ENCODE data around the gene RPS3. TPM values are rescaled to one million over a fixed set of nuclear protein-coding genes. Genes with fewer than 3 reads are reported as not detected.

The RPS3 gene
- polyA plus RNA-seq, 1 donor (not counting 4 experiments of a cell fraction or from before 2014, with no cell fraction given): 3,843 TPM

- TF ChIP-seq, protein P1, sequence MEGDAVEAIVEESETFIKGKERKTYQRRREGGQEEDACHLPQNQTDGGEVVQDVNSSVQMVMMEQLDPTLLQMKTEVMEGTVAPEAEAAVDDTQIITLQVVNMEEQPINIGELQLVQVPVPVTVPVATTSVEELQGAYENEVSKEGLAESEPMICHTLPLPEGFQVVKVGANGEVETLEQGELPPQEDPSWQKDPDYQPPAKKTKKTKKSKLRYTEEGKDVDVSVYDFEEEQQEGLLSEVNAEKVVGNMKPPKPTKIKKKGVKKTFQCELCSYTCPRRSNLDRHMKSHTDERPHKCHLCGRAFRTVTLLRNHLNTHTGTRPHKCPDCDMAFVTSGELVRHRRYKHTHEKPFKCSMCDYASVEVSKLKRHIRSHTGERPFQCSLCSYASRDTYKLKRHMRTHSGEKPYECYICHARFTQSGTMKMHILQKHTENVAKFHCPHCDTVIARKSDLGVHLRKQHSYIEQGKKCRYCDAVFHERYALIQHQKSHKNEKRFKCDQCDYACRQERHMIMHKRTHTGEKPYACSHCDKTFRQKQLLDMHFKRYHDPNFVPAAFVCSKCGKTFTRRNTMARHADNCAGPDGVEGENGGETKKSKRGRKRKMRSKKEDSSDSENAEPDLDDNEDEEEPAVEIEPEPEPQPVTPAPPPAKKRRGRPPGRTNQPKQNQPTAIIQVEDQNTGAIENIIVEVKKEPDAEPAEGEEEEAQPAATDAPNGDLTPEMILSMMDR (optimal IDR thresholded peaks at IDR 0.05 in 1 of 3, IDR thresholded peaks at IDR 0.05 in 1 of 3, conservative IDR thresholded peaks at IDR 0.05 in 1 of 3; ENCODE audit: extremely low read depth in 1 of 3, insufficient read depth in 2 of 3, low read length in 3 of 3): peak; percentile 69 to 83 (median 79)
- TF ChIP-seq EZH2 (IDR thresholded peaks at IDR 0.05; ENCODE audit: low read length): no peak
- Histone ChIP-seq H3K27me3 (ENCODE audit: control insufficient read depth, extremely low read depth, insufficient read depth, low read length) (peaks cover 4% of the 10 kb centered on the region), H3K9ac (ENCODE audit: control insufficient read depth, extremely low read depth, insufficient read depth, low read length) (no peak overlapping the region), H3K36me3 (ENCODE audit: control insufficient read depth in 2 of 2, extremely low read depth in 1 of 2, insufficient read depth in 2 of 2, low read length in 2 of 2) (no peaks in the 10 kb centered on the region), H3K79me2 (ENCODE audit: control insufficient read depth, insufficient read depth, low read length) (no peaks in the 10 kb centered on the region), H3K4me1 (ENCODE audit: control insufficient read depth, extremely low read depth, insufficient read depth, low read length) (peaks cover 7% of the 10 kb centered on the region), H3K9me3 (ENCODE audit: control insufficient read depth, low read depth, low read length) (no peaks in the 10 kb centered on the region), H2AFZ (ENCODE audit: control insufficient read depth, low read length) (no peak overlapping the region), H3K4me3 (ENCODE audit: control insufficient read depth in 2 of 3, extremely low read depth in 1 of 3, insufficient read depth in 2 of 3, low read depth in 1 of 3, low read length in 3 of 3) (no peak overlapping the region), H3K9me1 (ENCODE audit: control insufficient read depth, extremely low read depth, insufficient read depth, low read length) (no peaks in the 10 kb centered on the region), H3K4me2 (ENCODE audit: control insufficient read depth, extremely low read depth, insufficient read depth, low read depth, low read length) (no peak overlapping the region), H3K27ac (ENCODE audit: control insufficient read depth, insufficient read depth, low read length) (no peak overlapping the region), H4K20me1 (ENCODE audit: control insufficient read depth, extremely low read depth, insufficient read depth, low read length) (no peaks in the 10 kb centered on the region)
- no peak for DNase-seq (ENCODE audit: low read depth, low spot score)
- FAIRE-seq: peak; percentile 51
- dilution Hi-C loops (cut with MboI; ENCODE audit: extremely low pct_ligation_motif_present, low sequenced_read_pairs): no loop called here
Observed at GRCh38 chr11:75388386-75389275, 10.7 kb upstream of the RPS3 start.

DNA sequence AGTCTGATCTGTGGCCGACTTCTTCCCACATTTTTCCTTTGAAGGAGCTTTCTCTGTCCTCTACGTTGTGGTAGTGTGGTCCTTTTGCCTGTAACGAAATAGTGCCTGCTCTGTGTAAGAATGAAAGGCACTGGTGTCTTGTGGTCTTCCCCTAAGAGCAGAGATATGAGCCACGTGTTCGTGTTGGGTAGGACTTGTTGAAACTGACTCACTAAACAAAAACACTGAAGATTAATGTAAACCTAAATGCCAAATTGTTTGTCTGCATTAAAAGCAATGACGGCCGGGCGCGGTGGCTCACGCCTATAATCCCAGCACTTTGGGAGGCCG, 10.1 kb upstream of the RPS3 start:
- H3K27ac ChIP-seq (ENCODE audit: control insufficient read depth, insufficient read depth, low read length): no peak overlapping the region
- no peaks in the 10 kb centered on the region for H3K36me3 ChIP-seq (ENCODE audit: control insufficient read depth in 2 of 2, extremely low read depth in 1 of 2, insufficient read depth in 2 of 2, low read length in 2 of 2)
- H3K27me3 ChIP-seq (ENCODE audit: control insufficient read depth, extremely low read depth, insufficient read depth, low read length): peaks cover 4% of the 10 kb centered on the region
- DNase-seq (ENCODE audit: low read depth, low spot score) (no peak), FAIRE-seq (no peak)
- peaks cover 7% of the 10 kb centered on the region for H3K4me1 ChIP-seq (ENCODE audit: control insufficient read depth, extremely low read depth, insufficient read depth, low read length)
- H2AFZ ChIP-seq (ENCODE audit: control insufficient read depth, low read length): no peak overlapping the region
- dilution Hi-C loops (cut with MboI; ENCODE audit: extremely low pct_ligation_motif_present, low sequenced_read_pairs): no loop called here
- H3K9me1 ChIP-seq (ENCODE audit: control insufficient read depth, extremely low read depth, insufficient read depth, low read length): no peaks in the 10 kb centered on the region
- no peaks in the 10 kb centered on the region for H4K20me1 ChIP-seq (ENCODE audit: control insufficient read depth, extremely low read depth, insufficient read depth, low read length)
- H3K4me2 ChIP-seq (ENCODE audit: control insufficient read depth, extremely low read depth, insufficient read depth, low read depth, low read length): no peak overlapping the region
- no peaks in the 10 kb centered on the region for H3K79me2 ChIP-seq (ENCODE audit: control insufficient read depth, insufficient read depth, low read length)
- H3K4me3 ChIP-seq (ENCODE audit: control insufficient read depth in 2 of 3, extremely low read depth in 1 of 3, insufficient read depth in 2 of 3, low read depth in 1 of 3, low read length in 3 of 3): no peak overlapping the region
- no peak overlapping the region for H3K9ac ChIP-seq (ENCODE audit: control insufficient read depth, extremely low read depth, insufficient read depth, low read length)
- no peaks in the 10 kb centered on the region for H3K9me3 ChIP-seq (ENCODE audit: control insufficient read depth, low read depth, low read length)
- TF ChIP-seq, protein P1 (optimal IDR thresholded peaks at IDR 0.05 in 1 of 3, IDR thresholded peaks at IDR 0.05 in 1 of 3, conservative IDR thresholded peaks at IDR 0.05 in 1 of 3; ENCODE audit: extremely low read depth in 1 of 3, insufficient read depth in 2 of 3, low read length in 3 of 3): no peak
- no peak for TF ChIP-seq EZH2 (IDR thresholded peaks at IDR 0.05; ENCODE audit: low read length)
